ENCODE data around the gene STK4. TPM values are rescaled to one million over a fixed set of nuclear protein-coding genes. Genes with fewer than 3 reads are reported as not detected.

The STK4 gene
- total and polyA plus RNA-seq, 2 of the 8 experiments (the other 6 are each of a cell fraction or from before 2014, with no cell fraction given) = 12.0 to 34.3 TPM

DNA sequence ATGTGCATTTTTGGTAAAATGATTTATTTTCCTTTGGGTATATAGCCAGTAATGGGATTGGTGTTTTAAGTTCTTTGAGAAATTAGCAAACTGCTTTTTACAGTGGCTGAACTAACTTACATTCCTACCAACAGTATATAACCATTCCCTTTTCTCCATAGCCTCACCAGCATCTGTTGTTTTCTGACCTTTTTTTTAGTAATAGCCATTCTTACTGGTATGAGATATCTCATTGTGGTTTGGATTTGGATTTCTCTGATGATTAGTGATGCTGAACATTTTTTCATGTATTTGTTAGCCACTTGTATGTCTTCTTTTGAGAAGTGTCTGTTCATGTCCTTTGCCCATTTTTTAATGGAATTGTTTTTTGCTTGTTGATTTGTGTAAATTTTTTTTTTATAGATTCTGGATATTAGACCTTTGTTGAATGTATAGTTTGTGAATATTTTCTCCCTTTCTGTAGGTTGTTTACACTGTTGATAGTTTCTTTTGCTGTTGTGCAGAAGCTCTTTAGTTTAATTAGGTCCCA is 42.3 kb downstream of the STK4 start:
- no peak overlapping the region for H2BK5ac ChIP-seq (ENCODE audit: low read depth, low read length)
- H2BK20ac ChIP-seq (ENCODE audit: low read length) = no peak overlapping the region
- no peak overlapping the region for H3K56ac ChIP-seq (replicated peaks; ENCODE audit: insufficient read length, low read depth, low read length)
- no peak overlapping the region for H3K27ac ChIP-seq (ENCODE audit: low read depth, low read length)
- no peak overlapping the region for H3K9ac ChIP-seq (replicated peaks in 1 of 4; ENCODE audit: extremely low read depth in 1 of 4, low read depth in 3 of 4, low read length in 3 of 4)
- no peak overlapping the region for H2AK5ac ChIP-seq (ENCODE audit: low read depth, low read length)
- H3K14ac ChIP-seq (ENCODE audit: insufficient read length) = no peak overlapping the region
- no peak overlapping the region for H2BK120ac ChIP-seq (replicated peaks; ENCODE audit: low read depth, low read length)
- no peak overlapping the region for H2BK15ac ChIP-seq (ENCODE audit: low read length)
- H2AFZ ChIP-seq (ENCODE audit: low read length) = no peak overlapping the region
- H4K5ac ChIP-seq (ENCODE audit: insufficient read length, low read depth, low read length) = no peak overlapping the region
- H3K27me3 ChIP-seq (replicated peaks in 1 of 4; ENCODE audit: control insufficient read depth in 3 of 4, extremely low read depth in 1 of 4, insufficient read depth in 3 of 4, low read length in 3 of 4) = no peaks in the 10 kb centered on the region
- FAIRE-seq = no peak
- H3K23ac ChIP-seq (ENCODE audit: insufficient read length) = no peak overlapping the region
- POLR2A ChIA-PET (ENCODE audit: partially characterized antibody) = no interaction called here
- no peak overlapping the region for H4K91ac ChIP-seq (replicated peaks; ENCODE audit: insufficient read length, low read length)
- DNase-seq (ENCODE audit: low read depth in 1 of 2, low spot score in 2 of 2) = no peak
- H3K36me3 ChIP-seq (ENCODE audit: control insufficient read depth in 2 of 4, insufficient read depth in 4 of 4, low read length in 3 of 4) = peaks cover 0 to 3% (median 0%) of the 10 kb centered on the region in 4 experiments; a peak in 3 of 8 replicates
- H4K8ac ChIP-seq (ENCODE audit: extremely low read depth, insufficient read depth, low read length) = no peak overlapping the region
- no peaks in the 10 kb centered on the region for H4K20me1 ChIP-seq (replicated peaks in 1 of 2; ENCODE audit: control insufficient read depth in 1 of 2, insufficient read depth in 2 of 2, low read length in 2 of 2)
- H3K4ac ChIP-seq (replicated peaks; ENCODE audit: insufficient read length, low read depth, low read length) = no peak overlapping the region
- no peaks in the 10 kb centered on the region for H3K23me2 ChIP-seq (ENCODE audit: low read depth, low read length)
- H3K4me2 ChIP-seq (ENCODE audit: insufficient read depth in 1 of 2, low read depth in 2 of 2, low read length in 2 of 2) = no peak overlapping the region
- H3K4me3 ChIP-seq (ENCODE audit: extremely low read depth in 1 of 4, insufficient read depth in 2 of 4, low read depth in 3 of 4, low read length in 4 of 4) = no peak overlapping the region
- no peaks in the 10 kb centered on the region for H3K79me2 ChIP-seq (ENCODE audit: control insufficient read depth in 1 of 2, insufficient read depth in 2 of 2, low read length in 2 of 2)
- no peak overlapping the region for H3K18ac ChIP-seq (ENCODE audit: extremely low read depth, low read length)
- H3K4me1 ChIP-seq (replicated peaks in 1 of 4; ENCODE audit: control insufficient read depth in 3 of 4, insufficient read depth in 4 of 4, low read length in 3 of 4) = no peaks in the 10 kb centered on the region
- no peaks in the 10 kb centered on the region for H3K9me3 ChIP-seq (ENCODE audit: insufficient read depth in 2 of 2, low read depth in 1 of 2, low read length in 1 of 2)
- CTCF ChIA-PET (ENCODE audit: partially characterized antibody) = no interaction called here
- H3K79me1 ChIP-seq (ENCODE audit: low read depth, low read length) = no peaks in the 10 kb centered on the region
- H2BK12ac ChIP-seq (ENCODE audit: low read depth, low read length) = no peak overlapping the region
- TF ChIP-seq TAF7 (optimal IDR thresholded peaks at IDR 0.05; ENCODE audit: borderline replicate concordance, low read depth, low read length) (no peak), RBBP5 (IDR thresholded peaks at IDR 0.05; ENCODE audit: borderline replicate concordance, low read depth, low read length) (no peak), HDAC6 (IDR thresholded peaks at IDR 0.05; ENCODE audit: low read depth, low read length) (no peak), RFX5 (IDR thresholded peaks at IDR 0.05; ENCODE audit: borderline replicate concordance, low read depth, low read length) (no peak)

Data from H1 (cell line).